HG03460 (cell line): Measurements from ENCODE around the gene MTCH1.
"Not testable (repeated sequence)": the region's sequence is repeated elsewhere in the genome, so short reads cannot be mapped to it uniquely, and the experiment has no call there.

ENCODE experiments used
- ATAC-seq: cut with Tn5 transposase; IDR thresholded peaks from one replicate; pipeline ENCODE4 v1.9.1; 2021; ENCODE audit not compliant: unreplicated experiment

The MTCH1 gene

GRCh38 chr6:36955671-36956445 is 30.1 kb downstream of the MTCH1 start:
- ATAC-seq = no peak

- no peak for ATAC-seq
Observed at GRCh38 chr6:36955136-36955535, 30.9 kb downstream of the MTCH1 start.

DNA sequence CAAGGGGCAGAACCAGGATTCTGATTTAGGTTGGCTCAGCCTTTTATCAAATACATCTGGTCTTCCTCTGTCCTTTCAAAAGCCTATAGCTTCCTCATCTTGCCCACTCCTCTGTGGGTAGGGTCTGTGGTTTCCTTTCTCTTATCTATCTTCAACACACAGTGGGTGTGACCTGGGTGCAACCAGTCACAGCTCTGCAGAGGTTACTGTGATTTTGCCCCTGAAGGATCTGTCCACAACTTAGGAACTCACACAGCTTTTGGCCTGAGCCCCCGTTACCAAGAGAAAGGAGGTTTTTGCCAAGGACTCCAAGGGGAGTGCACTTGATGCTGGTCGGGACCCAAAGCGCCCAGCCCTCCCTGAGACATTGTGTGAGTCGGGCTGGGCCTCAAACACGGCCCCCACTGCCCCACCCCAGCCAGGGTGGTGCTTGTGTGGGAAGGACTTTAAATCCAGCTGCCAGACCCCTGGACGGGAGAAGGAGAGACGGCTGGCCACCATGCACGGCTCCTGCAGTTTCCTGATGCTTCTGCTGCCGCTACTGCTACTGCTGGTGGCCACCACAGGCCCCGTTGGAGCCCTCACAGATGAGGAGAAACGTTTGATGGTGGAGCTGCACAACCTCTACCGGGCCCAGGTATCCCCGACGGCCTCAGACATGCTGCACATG is 31.6 kb downstream of the MTCH1 start, which contains the start of gene PI16:
TSS of gene PI16 (plus strand) at position 477 of the 670 bp plus-strand sequence. CDS start at position 500, 23 bp downstream.
- no peak for ATAC-seq

- ATAC-seq = no peak
Observed at GRCh38 chr6:36953931-36954261, 32.1 kb downstream of the MTCH1 start.

GRCh38 chr6:36949636-36950035 is 36.4 kb downstream of the MTCH1 start:
- no peak for ATAC-seq

DNA sequence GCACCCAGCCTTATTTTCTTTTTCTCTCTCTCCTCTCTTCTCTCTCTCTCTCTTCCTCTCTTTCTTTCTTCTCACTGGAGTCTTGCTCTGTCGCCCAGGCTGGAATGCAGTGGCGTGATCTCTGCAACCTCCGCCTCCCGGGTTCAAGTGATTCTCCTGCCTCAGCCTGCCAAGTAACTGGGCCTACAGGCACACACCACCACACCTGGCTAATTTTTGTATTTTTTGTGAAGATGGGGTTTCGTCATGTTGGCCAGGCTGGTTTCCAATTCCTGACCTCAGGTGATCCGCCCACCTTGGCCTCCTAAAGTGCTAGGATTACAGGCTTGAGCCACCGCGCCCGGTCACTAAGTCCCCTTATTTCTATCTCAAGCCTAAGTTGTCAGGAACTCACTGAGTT is 36.9 kb downstream of the MTCH1 start:
- not testable (repeated sequence) for ATAC-seq

DNA sequence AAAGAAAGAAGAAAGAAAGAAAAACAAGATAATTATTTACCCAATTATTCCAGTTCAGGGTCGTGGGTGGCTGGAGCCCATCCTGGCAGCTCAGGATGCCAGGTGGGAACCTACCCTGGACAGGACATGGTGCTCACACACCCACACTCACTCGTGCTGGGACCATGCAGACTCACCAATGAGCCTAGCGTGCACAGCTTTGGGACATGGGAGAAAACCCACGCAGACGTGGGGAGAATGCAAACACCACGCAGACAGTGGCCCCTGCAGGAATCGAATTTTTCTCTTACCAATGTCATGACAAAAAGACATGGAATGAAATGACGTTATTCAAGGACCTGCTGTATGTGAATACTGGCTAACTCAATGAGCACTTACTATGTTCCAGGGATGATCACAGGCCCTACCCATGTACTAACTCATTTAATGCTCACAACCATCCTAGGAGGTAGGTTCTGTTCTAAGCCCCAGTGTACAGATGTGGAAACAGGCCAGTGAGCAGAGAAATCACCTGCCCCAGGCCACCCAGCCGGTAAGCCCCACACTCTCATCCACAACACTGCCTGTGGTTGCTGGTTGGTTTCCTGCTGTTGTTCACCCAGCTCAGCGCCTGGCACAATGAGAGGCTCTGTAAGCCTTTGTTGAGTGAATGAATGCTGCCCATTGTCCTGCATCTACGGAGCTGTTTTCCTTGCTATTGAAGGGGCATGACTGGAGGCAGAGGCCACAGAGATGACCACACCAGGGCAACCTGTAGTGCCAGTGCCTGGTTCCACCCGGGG is 38.2 kb downstream of the MTCH1 start:
- no peak for ATAC-seq

DNA sequence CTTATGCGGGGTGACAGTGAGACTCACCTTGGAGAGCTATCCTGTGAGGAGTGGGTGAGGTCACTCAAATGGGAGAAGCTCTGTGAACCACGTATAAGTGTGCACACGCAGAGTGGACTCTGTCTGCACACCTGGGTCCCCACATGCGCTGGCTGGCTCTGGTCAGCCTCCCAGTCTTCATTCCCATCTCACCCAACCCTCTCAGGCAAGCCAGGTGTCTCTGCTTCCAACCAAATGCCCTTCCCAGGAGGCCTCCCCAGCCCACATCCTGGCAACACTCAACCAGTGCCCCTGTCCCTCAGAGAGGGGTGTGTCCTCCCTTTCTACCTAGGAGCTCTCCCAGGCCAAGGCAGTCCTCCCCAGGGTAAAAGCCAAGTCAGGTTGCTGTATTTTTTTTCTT is 39.5 kb downstream of the MTCH1 start:
- ATAC-seq = no peak

DNA sequence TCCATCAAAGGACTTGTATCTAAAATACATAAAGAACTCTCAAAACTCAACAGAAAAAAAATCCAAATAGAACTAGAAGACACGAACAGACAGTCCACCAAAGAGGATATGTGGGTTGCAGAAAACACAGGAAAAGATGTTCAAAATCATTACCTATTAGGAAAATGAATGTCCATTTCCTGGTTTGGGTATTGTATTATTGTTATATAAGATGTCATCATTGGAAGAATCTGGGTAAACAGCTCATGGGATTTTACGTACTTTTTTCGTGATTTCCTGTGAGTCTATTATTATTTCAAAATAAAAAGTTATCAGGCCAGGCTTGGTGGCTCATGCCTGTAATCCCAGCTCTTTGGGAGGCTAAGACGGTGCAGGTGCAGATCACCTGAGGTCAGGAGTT is 40.7 kb downstream of the MTCH1 start:
- ATAC-seq = no peak

- no peak for ATAC-seq
Observed at GRCh38 chr6:36944650-36945049, 41.3 kb downstream of the MTCH1 start.

GRCh38 chr6:36942329-36942728 is 43.7 kb downstream of the MTCH1 start:
- ATAC-seq = not testable (repeated sequence)

- ATAC-seq = not testable (repeated sequence)
Observed at GRCh38 chr6:36941561-36941960, 44.4 kb downstream of the MTCH1 start.

GRCh38 chr6:36940027-36940426 is 46.0 kb downstream of the MTCH1 start:
- no peak for ATAC-seq

- ATAC-seq = not testable (repeated sequence)
Observed at GRCh38 chr6:36939005-36939404, 47.0 kb downstream of the MTCH1 start.

- no peak for ATAC-seq
Observed at GRCh38 chr6:36938536-36938935, 47.5 kb downstream of the MTCH1 start.

- ATAC-seq = no peak
Observed at GRCh38 chr6:36937896-36938295, 48.1 kb downstream of the MTCH1 start.

- ATAC-seq = no peak
Observed at GRCh38 chr6:36936824-36937223, 49.2 kb downstream of the MTCH1 start.

DNA sequence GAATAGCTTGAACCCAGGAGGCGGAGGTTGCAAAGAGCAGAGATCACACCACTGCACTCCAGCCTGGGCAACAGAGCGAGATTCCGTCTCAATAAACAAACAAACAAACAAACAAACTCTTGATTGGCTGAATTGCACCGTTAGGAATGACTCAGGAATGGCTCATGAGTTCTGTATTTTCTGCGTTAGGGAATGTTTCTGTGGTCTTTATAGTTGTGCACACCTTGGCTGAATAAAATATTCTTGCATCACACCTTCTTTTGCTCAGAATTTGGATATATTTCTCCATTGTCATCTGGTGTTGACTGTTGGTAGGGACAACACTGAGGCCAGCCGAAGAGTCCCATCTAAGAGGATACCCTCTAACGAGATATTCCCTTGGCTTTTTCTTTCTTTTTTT is 51.1 kb downstream of the MTCH1 start:
- no peak for ATAC-seq

DNA sequence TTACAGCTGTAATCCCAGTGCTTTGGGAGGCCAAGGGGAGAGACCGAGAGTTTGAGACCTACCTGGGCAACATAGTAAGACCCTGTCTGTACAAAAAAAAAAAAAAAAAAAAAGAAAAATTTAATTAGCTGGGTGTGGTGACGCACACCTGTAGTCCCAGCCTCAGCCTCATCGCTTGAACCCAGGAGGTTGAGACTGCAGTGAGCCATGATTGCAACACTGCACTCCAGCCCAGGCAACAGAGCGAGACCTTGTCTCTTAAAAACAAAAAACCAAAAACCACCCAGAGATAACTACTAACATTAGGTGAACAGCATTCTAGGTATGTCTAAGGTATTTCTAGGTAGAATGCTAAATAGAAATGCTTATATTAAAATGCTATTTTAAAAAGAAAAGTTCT is 52.5 kb downstream of the MTCH1 start:
- no peak for ATAC-seq

GRCh38 chr6:36933102-36933501 is 52.9 kb downstream of the MTCH1 start:
- no peak for ATAC-seq

GRCh38 chr6:36930483-36930882 is 55.5 kb downstream of the MTCH1 start:
- no peak for ATAC-seq

GRCh38 chr6:36929607-36930006 is 56.4 kb downstream of the MTCH1 start:
- ATAC-seq = no peak
